Ectodermal cell (in vitro differentiated cells): ENCODE data around the gene AGXT2.

Experiments used
- H3K27ac ChIP-seq: 2 replicates; pipeline ENCODE4 v1.7.0; 2013; ENCODE audit warnings: mild to moderate bottlenecking, low read depth, low read length; ENCODE audit not compliant: insufficient read depth, poor library complexity, severe bottlenecking
- H3K27me3 ChIP-seq: 2 replicates; pipeline ENCODE4 v1.7.0; 2013; ENCODE audit warnings: mild to moderate bottlenecking, low read length; ENCODE audit not compliant: insufficient read depth, control insufficient read depth, poor library complexity, severe bottlenecking
- H3K36me3 ChIP-seq: one replicate; pipeline ENCODE4 v1.7.0; 2013; ENCODE audit warnings: low read length; ENCODE audit not compliant: control insufficient read depth, insufficient read depth
- H3K4me1 ChIP-seq: one replicate; pipeline ENCODE4 v1.7.0; 2013; ENCODE audit warnings: low read length; ENCODE audit not compliant: control insufficient read depth, insufficient read depth
- H3K4me3 ChIP-seq: 2 replicates; pipeline ENCODE4 v1.7.0; 2013; ENCODE audit warnings: low read depth, low read length, control low read depth; ENCODE audit not compliant: insufficient read depth
- H3K9me3 ChIP-seq: 2 replicates; pipeline ENCODE4 v1.7.0; 2013; ENCODE audit warnings: mild to moderate bottlenecking, low read length, moderate library complexity; ENCODE audit not compliant: control insufficient read depth
- WGBS, 2 experiments: methylation state at CpG; one replicate each; pipeline ENCODE4 v1.1.7; 2013; ENCODE audit warnings: missing lambda C conversion rate in 2 of 2; 5-methylcytosine and 5-hydroxymethylcytosine counted together

The AGXT2 gene

GRCh38 chr5:35058374-35058788 is 10.6 kb upstream of the AGXT2 start:
- H3K27ac ChIP-seq: no peak overlapping the region
- WGBS, 2 experiments: 82 to 93% methylated on average over 2 to 3 of the region's 3 CpGs
- H3K9me3 ChIP-seq: no peaks in the 10 kb centered on the region
- H3K4me3 ChIP-seq: no peak overlapping the region
- H3K4me1 ChIP-seq: no peaks in the 10 kb centered on the region
- no peaks in the 10 kb centered on the region for H3K27me3 ChIP-seq
- H3K36me3 ChIP-seq: no peaks in the 10 kb centered on the region

- 77 to 100% methylated on average over 1 of the region's 2 CpGs for WGBS, 2 experiments
- Histone ChIP-seq H3K4me3 (no peak overlapping the region), H3K36me3 (no peaks in the 10 kb centered on the region), H3K27me3 (no peaks in the 10 kb centered on the region), H3K27ac (no peak overlapping the region), H3K4me1 (no peaks in the 10 kb centered on the region), H3K9me3 (no peaks in the 10 kb centered on the region)
Measured at GRCh38 chr5:35056686-35057085, 8.9 kb upstream of the AGXT2 start.

GRCh38 chr5:35052838-35053237 is 5.1 kb upstream of the AGXT2 start:
- Histone ChIP-seq H3K4me1 (no peaks in the 10 kb centered on the region), H3K4me3 (no peak overlapping the region), H3K9me3 (no peaks in the 10 kb centered on the region), H3K36me3 (no peaks in the 10 kb centered on the region), H3K27me3 (no peaks in the 10 kb centered on the region), H3K27ac (no peak overlapping the region)
- WGBS, 2 experiments: 87 to 92% methylated on average over 2 to 4 of the region's 4 CpGs

DNA sequence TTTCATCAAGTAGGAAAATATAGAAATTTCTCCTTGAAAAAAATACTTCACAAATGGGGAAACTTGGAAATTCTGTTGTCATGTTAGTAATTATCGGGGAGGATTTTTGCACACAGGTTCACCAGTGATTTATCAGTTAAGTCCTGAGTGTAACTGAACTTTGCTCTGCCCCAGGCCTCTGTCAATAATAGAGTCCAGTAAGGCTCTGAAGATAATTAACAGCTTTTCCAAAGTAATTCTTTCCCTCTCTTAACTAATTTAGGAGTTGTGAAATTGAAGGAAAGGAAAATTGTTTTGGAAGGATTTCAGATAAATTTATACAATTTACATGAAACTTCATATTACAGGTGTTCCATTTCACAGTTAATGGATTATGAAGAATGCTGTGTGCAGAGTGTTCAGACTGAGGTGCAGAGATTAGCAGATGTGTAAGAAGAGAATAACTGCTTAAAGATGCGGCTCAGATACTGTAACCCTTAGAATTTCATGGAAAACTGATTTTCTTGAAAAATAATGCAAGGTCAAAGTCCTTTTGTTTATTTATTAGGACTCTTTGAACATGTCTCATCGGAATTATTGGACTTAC is 2.9 kb upstream of the AGXT2 start:
- Histone ChIP-seq H3K36me3 (no peaks in the 10 kb centered on the region), H3K27ac (no peak overlapping the region), H3K4me1 (no peaks in the 10 kb centered on the region), H3K27me3 (no peaks in the 10 kb centered on the region), H3K4me3 (no peak overlapping the region), H3K9me3 (no peaks in the 10 kb centered on the region)
- WGBS, 2 experiments: 92 to 95% methylated on average over 3 of the region's 3 CpGs

DNA sequence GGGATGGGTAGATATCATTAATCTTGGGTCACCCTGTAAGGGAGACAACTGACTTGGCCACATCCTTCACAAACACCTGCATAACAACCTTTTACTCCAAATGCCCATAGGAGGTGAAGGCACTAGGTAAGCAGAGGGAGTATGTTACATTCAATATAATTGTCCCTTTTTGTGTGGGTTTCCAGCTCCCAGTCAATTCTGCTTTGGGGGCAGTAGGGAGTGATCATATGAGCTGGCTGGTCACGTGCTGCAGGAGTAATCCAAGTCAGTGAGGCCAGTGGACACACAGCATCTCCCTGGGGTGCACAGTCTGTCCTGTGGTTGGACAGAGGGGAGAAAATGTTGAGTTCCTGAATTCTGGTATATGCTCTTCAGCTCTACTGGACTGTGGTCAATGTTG is 1.2 kb upstream of the AGXT2 start:
- Histone ChIP-seq H3K4me3 (no peak overlapping the region), H3K36me3 (no peaks in the 10 kb centered on the region), H3K27ac (no peak overlapping the region), H3K9me3 (no peaks in the 10 kb centered on the region), H3K27me3 (no peaks in the 10 kb centered on the region), H3K4me1 (no peaks in the 10 kb centered on the region)
- 90 to 92% methylated on average over 1 of the region's 1 CpG for WGBS, 2 experiments

DNA sequence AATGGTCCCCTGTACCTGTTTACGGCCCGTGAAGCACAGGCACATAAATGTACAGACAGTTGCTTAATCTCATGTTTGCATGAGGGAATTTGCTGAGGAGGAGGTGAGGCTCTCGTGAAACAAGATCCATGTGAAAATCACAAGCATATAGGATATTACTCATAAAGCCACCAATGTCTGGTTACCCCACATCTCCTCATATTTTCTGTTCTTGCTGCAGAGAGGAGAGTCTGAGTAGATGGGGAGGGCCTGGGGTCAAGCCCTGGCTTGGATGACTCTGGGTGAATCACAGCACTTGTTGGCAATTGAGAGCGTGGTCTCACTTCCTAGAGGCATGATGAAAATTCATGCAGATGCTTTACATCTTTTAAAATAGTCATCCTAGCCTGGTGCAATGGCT is 975 bp downstream of the AGXT2 start:
- WGBS, 2 experiments: 85 to 96% methylated on average over 4 of the region's 4 CpGs
- H3K27me3 ChIP-seq: no peaks in the 10 kb centered on the region
- no peaks in the 10 kb centered on the region for H3K4me1 ChIP-seq
- no peak overlapping the region for H3K27ac ChIP-seq
- no peaks in the 10 kb centered on the region for H3K36me3 ChIP-seq
- no peak overlapping the region for H3K4me3 ChIP-seq
- no peaks in the 10 kb centered on the region for H3K9me3 ChIP-seq

- H3K9me3 ChIP-seq: no peaks in the 10 kb centered on the region
- H3K4me1 ChIP-seq: no peaks in the 10 kb centered on the region
- H3K27ac ChIP-seq: no peak overlapping the region
- no peaks in the 10 kb centered on the region for H3K36me3 ChIP-seq
- WGBS, 2 experiments: 82 to 86% methylated on average over 1 of the region's 1 CpG
- no peaks in the 10 kb centered on the region for H3K27me3 ChIP-seq
- H3K4me3 ChIP-seq: no peak overlapping the region
Measured at GRCh38 chr5:35045280-35045679, 2.5 kb downstream of the AGXT2 start.

- Histone ChIP-seq H3K9me3 (no peaks in the 10 kb centered on the region), H3K27ac (no peak overlapping the region), H3K27me3 (no peaks in the 10 kb centered on the region), H3K36me3 (no peaks in the 10 kb centered on the region), H3K4me1 (no peaks in the 10 kb centered on the region), H3K4me3 (no peak overlapping the region)
- 81 to 83% methylated on average over 4 of the region's 4 CpGs for WGBS, 2 experiments
Measured at GRCh38 chr5:35044649-35045048, 3.1 kb downstream of the AGXT2 start.

GRCh38 chr5:35042781-35043180 is 5.0 kb downstream of the AGXT2 start:
- 75 to 83% methylated on average over 4 of the region's 4 CpGs for WGBS, 2 experiments

GRCh38 chr5:35041261-35041660 is 6.5 kb downstream of the AGXT2 start:
- Histone ChIP-seq H3K27me3 (no peaks in the 10 kb centered on the region), H3K36me3 (no peaks in the 10 kb centered on the region), H3K4me3 (no peak overlapping the region), H3K9me3 (no peaks in the 10 kb centered on the region), H3K27ac (no peak overlapping the region), H3K4me1 (peaks cover 8% of the 10 kb centered on the region)
- WGBS, 2 experiments: 68% methylated on average over 2 to 3 of the region's 3 CpGs

More at GRCh38 chr5:35042781-35043180, 5.0 kb downstream of the AGXT2 start:
- no peak overlapping the region for H3K27ac ChIP-seq
- H3K27me3 ChIP-seq: no peaks in the 10 kb centered on the region
- no peak overlapping the region for H3K4me3 ChIP-seq
- H3K36me3 ChIP-seq: no peaks in the 10 kb centered on the region
- H3K4me1 ChIP-seq: peaks cover 8% of the 10 kb centered on the region
- no peaks in the 10 kb centered on the region for H3K9me3 ChIP-seq

GRCh38 chr5:35038891-35039290 is 8.9 kb downstream of the AGXT2 start:
- 91 to 95% methylated on average over 2 of the region's 2 CpGs for WGBS, 2 experiments
- Histone ChIP-seq H3K27ac (no peak overlapping the region), H3K4me3 (no peak overlapping the region), H3K9me3 (no peaks in the 10 kb centered on the region), H3K36me3 (no peaks in the 10 kb centered on the region), H3K27me3 (no peaks in the 10 kb centered on the region), H3K4me1 (peaks cover 8% of the 10 kb centered on the region)
